Peyer's patch (tissue), 4 donors: ENCODE data around the gene YAP1.

Experiments used
- CTCF ChIP-seq, 6 experiments: fragments of 450-650 bp in 4 of 6; fragments of 200-600 bp in 2 of 6; sonication (generic) in 1 of 6; IDR thresholded peaks; one replicate each; pipeline ENCODE4 v1.5.1; 2017 to 2019; ENCODE audit warnings: antibody characterized with exemption in 6 of 6, mild to moderate bottlenecking in 3 of 6, moderate library complexity in 1 of 6
- POLR2A ChIP-seq, 2 donors: fragments of 450-650 bp; IDR thresholded peaks; one replicate each; pipeline ENCODE4 v1.5.1; 2017; ENCODE audit warnings: antibody characterized with exemption in 2 of 2, mild to moderate bottlenecking in 2 of 2, moderate library complexity in 2 of 2

- TF ChIP-seq CTCF (IDR thresholded peaks at IDR 0.05) (no peak), POLR2A (IDR thresholded peaks at IDR 0.05) (no peak)
Measured at GRCh38 chr11:102266099-102266498, 155.9 kb downstream of the YAP1 start.
